ENCODE results near the gene NEB.

The NEB gene

GRCh38 chr2:151733771-151734672 is at the start of gene NEB:
Gene NEB, minus strand, starts transcription at chr2:151734476. Its CDS starts 1,320 bp downstream, at chr2:151733156.
- DNase-seq = no peak

GRCh38 chr2:151783133-151783520 is 48.9 kb upstream of the NEB start:
- no peak for DNase-seq

GRCh38 chr2:151782378-151783132 is 48.3 kb upstream of the NEB start:
- DNase-seq = no peak

GRCh38 chr2:151781642-151782041 is 47.4 kb upstream of the NEB start:
- no peak for DNase-seq

GRCh38 chr2:151780938-151781337 is 46.7 kb upstream of the NEB start:
- DNase-seq = no peak

GRCh38 chr2:151777935-151778334 is 43.7 kb upstream of the NEB start:
- DNase-seq = no peak

- no peak for DNase-seq
Observed at GRCh38 chr2:151777487-151777886, 43.2 kb upstream of the NEB start.

GRCh38 chr2:151776367-151776766 is 42.1 kb upstream of the NEB start:
- no peak for DNase-seq

- no peak for DNase-seq
Observed at GRCh38 chr2:151775057-151775740, 40.9 kb upstream of the NEB start.

GRCh38 chr2:151774506-151774905 is 40.2 kb upstream of the NEB start:
- DNase-seq = no peak

GRCh38 chr2:151771599-151772358 is 37.5 kb upstream of the NEB start:
- DNase-seq = no peak

GRCh38 chr2:151770995-151771394 is 36.7 kb upstream of the NEB start:
- no peak for DNase-seq

- DNase-seq = no peak
Observed at GRCh38 chr2:151769606-151770005, 35.3 kb upstream of the NEB start.

GRCh38 chr2:151767536-151767935 is 33.3 kb upstream of the NEB start:
- DNase-seq = no peak

- no peak for DNase-seq
Observed at GRCh38 chr2:151766437-151767153, 32.3 kb upstream of the NEB start.

- no peak for DNase-seq
Observed at GRCh38 chr2:151765760-151766410, 31.6 kb upstream of the NEB start.

- no peak for DNase-seq
Observed at GRCh38 chr2:151762694-151763093, 28.4 kb upstream of the NEB start.

GRCh38 chr2:151761687-151762086 is 27.4 kb upstream of the NEB start:
- DNase-seq = no peak

GRCh38 chr2:151761193-151761592 is 26.9 kb upstream of the NEB start:
- DNase-seq = no peak

GRCh38 chr2:151760139-151760650 is 25.9 kb upstream of the NEB start:
- DNase-seq = no peak

- no peak for DNase-seq
Observed at GRCh38 chr2:151758744-151759143, 24.5 kb upstream of the NEB start.
